Cardiac fibroblast (primary cell): ENCODE measurements around the gene EIPR1.

Experiments used
- DNase-seq, 2 donors: peaks; one replicate each; pipeline versions ENCODE4 v3.0.0 to v3.0.0-alpha.2; 2010; ENCODE audit warnings: low read depth in 2 of 2
- H3K4me3 ChIP-seq, 2 donors: replicated peaks in 1 of 2; 1 replicate in 1 of 2; 2 replicates in 1 of 2; pipeline ENCODE4 v1.5.1; 2011; ENCODE audit warnings: low read depth in 2 of 2, low read length in 2 of 2, mild to moderate bottlenecking in 2 of 2, moderate library complexity in 1 of 2
- TF ChIP-seq, protein P1 (sequence below): IDR thresholded peaks from one replicate; pipeline ENCODE4 v1.5.1; 2011; ENCODE audit warnings: low read depth, mild to moderate bottlenecking, low read length, inconsistent platforms

EIPR1 gene

DNA sequence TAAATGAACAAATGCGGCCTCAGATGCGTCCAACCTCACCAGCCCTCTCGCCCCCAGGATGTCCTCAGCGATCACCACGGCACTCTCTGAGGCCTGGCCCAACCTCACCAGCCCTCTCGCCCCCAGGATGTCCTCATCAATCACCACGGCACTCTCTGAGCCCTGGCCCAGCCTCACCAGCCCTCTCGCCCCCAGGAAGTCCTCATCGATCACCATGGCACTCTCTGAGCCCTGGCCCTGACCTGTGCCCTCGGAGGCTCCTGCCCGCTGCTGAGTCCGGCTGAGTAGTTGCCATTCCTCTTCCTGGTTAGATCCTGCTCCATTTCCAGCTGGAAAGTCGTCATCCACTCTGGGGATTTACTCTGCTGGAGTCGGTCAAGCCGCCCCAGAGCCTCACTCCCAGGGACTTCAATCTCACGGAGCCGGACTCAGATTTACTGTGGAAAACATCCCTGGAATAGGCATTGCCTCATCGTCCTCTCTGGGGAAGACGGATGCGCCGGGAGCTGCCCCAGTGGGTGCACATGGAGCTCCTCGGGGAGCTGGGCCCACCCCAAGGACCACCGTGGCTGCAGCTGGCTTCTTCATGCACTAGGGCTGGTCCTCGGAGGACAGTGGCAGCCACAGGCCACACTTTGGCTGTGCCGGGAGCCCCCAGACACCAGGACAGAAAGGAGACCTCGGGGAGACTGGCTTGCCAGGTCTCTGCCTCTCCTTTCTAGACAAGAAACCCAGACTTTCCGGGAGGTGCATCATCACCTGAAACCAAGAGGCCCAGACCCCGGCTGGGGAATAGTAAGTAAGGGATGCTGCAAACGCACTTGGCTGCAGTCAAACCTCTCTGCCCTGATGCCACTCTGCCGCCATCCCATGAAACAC is 230.6 kb downstream of the EIPR1 start:
- TF ChIP-seq, protein P1, sequence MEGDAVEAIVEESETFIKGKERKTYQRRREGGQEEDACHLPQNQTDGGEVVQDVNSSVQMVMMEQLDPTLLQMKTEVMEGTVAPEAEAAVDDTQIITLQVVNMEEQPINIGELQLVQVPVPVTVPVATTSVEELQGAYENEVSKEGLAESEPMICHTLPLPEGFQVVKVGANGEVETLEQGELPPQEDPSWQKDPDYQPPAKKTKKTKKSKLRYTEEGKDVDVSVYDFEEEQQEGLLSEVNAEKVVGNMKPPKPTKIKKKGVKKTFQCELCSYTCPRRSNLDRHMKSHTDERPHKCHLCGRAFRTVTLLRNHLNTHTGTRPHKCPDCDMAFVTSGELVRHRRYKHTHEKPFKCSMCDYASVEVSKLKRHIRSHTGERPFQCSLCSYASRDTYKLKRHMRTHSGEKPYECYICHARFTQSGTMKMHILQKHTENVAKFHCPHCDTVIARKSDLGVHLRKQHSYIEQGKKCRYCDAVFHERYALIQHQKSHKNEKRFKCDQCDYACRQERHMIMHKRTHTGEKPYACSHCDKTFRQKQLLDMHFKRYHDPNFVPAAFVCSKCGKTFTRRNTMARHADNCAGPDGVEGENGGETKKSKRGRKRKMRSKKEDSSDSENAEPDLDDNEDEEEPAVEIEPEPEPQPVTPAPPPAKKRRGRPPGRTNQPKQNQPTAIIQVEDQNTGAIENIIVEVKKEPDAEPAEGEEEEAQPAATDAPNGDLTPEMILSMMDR: no peak
- DNase-seq: no peak
- no peak overlapping the region for H3K4me3 ChIP-seq

DNA sequence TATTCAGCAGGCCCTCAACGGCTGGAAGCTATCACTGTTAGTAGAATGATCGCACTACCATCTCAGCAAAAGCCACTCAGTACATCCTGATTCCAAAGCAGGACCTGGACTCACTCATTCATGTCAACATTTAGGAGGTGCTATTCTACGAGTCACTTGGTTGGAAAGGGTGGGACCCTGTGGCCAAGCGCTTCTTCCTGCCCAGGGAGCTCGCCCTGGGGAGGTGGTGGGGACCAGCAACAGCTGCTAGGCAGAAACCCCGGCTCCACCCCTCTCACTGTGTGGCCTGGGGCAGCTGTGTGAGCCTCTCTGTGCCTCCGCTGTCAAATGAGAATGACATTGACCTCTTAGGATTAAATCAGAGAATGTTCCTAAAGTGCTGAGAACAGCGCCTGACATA is 231.4 kb downstream of the EIPR1 start:
- DNase-seq: no peak
- no peak overlapping the region for H3K4me3 ChIP-seq
- TF ChIP-seq, protein P1: no peak

DNA sequence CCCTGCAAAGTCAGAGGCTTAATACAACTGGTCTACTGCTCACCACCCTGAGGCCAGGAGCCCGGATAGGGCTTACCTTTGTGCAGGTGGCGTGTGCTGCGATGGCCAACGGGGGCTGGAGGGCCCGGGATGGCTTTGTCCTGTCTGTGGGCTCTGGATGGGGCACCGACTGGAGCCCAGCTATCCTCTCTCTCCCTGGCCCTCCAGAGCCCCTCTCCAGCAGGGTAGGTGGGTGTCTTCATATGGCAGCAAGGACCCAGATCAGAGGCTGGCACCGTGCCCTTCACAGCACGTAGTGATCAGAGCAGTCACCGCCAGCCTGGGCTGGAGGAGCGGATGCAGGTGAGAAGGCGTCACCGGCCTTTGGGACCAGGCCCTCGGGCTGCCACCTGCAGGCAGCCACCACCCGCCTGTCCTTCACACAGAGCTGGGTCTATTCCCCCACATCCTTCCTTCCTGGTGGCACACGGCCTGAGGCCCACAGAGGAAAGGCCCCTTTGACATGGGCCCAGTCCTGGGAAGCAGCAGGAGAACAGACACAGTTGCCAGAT is 232.1 kb downstream of the EIPR1 start:
- TF ChIP-seq, protein P1: no peak
- DNase-seq: no peak
- H3K4me3 ChIP-seq: no peak overlapping the region

DNA sequence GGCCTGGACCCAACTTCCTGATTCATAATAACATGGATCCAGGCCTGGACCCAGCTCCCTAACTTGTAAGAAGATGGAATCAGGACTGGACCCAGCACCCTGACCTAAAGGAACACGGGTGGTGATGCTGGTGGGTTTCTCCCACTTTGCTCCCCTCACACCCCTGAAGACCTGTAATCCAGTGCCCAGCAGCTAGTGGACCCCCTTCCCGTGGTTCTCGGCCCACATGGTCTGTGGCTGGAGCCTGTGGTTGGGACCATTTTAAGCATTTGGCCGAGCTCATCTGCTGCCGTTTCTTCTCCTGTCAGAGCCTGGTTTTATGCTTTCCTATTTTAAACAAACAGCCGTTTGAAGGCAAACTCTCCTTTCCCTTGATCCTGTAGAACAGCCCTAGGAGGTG is 232.8 kb downstream of the EIPR1 start:
- DNase-seq: no peak
- no peak overlapping the region for H3K4me3 ChIP-seq
- TF ChIP-seq, protein P1: no peak

DNA sequence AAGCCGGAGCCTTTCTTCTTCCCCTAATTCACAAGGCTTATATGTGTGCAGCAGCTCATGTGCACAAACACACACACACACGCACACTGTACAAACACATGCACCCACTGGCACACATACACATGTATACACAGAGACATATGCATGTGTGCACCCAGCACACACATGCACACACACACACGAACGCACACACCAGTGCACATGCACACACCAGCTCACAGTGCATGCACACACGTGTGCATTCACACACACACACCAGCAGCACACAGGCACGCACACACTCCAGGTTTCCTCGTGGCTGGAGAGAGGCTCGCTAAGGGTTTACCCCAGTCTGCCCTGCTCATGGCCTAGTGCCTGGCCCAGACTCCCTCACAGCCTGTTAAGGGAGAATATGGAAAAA is 234.0 kb downstream of the EIPR1 start:
- TF ChIP-seq, protein P1: no peak
- H3K4me3 ChIP-seq: no peak overlapping the region
- no peak for DNase-seq

DNA sequence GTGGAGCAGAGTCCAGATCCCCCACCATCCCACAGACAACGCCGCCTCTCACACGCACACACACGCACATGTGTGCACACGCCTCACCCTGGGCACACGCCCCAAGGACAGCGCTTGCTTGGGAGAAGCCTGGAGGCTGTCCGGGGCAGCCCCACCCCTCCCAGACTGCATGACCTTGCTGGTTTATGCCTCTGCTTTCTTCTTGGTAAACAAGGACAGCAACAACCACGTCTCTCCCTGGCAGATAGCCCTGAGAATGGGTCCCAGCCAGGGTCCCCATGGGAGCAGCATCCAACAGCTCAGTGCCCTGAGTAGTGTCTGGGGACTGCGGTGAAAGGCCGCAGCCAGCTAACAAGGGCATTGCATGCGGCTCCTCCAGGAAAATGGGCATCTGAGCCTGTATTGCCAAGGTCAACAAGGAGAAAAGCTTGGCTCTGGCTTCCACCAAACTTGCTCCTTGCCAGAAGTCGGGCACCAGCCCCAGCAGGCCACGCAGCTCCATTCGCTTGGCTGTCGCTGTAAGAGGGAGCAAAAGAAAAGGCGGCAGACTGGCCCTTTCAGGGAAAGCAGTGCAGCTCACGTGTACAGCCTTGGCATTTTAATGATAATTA is 234.6 kb downstream of the EIPR1 start:
- H3K4me3 ChIP-seq: no peak overlapping the region
- TF ChIP-seq, protein P1: no peak
- DNase-seq: no peak
